Measurements from ENCODE around the gene FNBP1.

The FNBP1 gene

DNA sequence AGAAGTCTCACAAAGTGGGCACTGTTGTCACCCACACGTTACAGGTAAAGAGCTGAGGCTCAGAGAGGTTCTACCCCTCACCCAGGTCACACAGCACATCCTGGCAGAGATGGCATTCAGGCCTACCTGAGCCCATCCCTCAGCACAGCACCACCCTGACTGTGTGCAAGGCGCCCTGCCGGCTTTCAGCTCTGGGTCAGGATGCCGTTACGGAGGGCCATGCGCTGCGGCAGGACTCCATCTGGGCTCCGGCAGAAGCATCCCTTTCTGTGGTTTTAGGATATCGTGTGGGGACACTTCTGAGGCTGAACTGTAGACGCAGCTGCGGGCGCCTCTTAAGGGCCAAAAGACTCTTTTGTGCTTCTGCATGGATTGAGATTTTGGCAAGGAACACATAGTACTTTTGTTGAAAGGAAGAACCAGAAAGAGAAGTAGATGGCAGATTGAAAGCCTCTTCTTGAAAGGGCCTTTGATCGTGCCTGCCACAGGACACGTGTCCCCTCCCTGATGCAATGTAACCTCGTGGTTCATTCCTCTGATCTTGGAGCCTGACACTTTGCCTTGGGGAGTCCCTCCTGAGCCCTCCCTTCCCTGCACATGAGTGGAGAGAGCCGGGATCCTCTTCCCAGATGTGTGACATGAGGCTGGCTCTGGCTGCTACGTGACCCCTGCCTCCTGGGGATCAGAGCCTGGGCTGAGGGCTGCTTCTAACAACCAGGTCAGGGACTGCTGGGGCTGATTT, 176.4 kb downstream of the FNBP1 start:
- no peak; the same call in 2 of the 3 replicates for ATAC-seq
- no peak for TF ChIP-seq SNAI2 (CRISPR knock-in tag; IDR thresholded peaks at IDR 0.05)
- no peak for TF ChIP-seq TCF4 (CRISPR knock-in tag; IDR thresholded peaks at IDR 0.05; ENCODE audit: borderline replicate concordance)
- TF ChIP-seq ZC3H10 (CRISPR knock-in tag; IDR thresholded peaks at IDR 0.05): no peak
- no peak for TF ChIP-seq PATZ1 (CRISPR knock-in tag; IDR thresholded peaks at IDR 0.05; ENCODE audit: borderline replicate concordance)
- no peak for TF ChIP-seq CREB5 (CRISPR knock-in tag; IDR thresholded peaks at IDR 0.05; ENCODE audit: low read depth)
- no peak for TF ChIP-seq RARB (CRISPR knock-in tag; IDR thresholded peaks at IDR 0.05)
- TF ChIP-seq PPARA (CRISPR knock-in tag; IDR thresholded peaks at IDR 0.05; ENCODE audit: borderline replicate concordance): no peak
- no peak for TF ChIP-seq ZFP30 (CRISPR knock-in tag; IDR thresholded peaks at IDR 0.05)
- TF ChIP-seq ESRRG (CRISPR knock-in tag; IDR thresholded peaks at IDR 0.05): no peak
- TF ChIP-seq POU6F1 (CRISPR knock-in tag; IDR thresholded peaks at IDR 0.05; ENCODE audit: borderline replicate concordance, low read depth): no peak
- TF ChIP-seq OSR1 (CRISPR knock-in tag; IDR thresholded peaks at IDR 0.05): no peak
- TF ChIP-seq, protein P1, sequence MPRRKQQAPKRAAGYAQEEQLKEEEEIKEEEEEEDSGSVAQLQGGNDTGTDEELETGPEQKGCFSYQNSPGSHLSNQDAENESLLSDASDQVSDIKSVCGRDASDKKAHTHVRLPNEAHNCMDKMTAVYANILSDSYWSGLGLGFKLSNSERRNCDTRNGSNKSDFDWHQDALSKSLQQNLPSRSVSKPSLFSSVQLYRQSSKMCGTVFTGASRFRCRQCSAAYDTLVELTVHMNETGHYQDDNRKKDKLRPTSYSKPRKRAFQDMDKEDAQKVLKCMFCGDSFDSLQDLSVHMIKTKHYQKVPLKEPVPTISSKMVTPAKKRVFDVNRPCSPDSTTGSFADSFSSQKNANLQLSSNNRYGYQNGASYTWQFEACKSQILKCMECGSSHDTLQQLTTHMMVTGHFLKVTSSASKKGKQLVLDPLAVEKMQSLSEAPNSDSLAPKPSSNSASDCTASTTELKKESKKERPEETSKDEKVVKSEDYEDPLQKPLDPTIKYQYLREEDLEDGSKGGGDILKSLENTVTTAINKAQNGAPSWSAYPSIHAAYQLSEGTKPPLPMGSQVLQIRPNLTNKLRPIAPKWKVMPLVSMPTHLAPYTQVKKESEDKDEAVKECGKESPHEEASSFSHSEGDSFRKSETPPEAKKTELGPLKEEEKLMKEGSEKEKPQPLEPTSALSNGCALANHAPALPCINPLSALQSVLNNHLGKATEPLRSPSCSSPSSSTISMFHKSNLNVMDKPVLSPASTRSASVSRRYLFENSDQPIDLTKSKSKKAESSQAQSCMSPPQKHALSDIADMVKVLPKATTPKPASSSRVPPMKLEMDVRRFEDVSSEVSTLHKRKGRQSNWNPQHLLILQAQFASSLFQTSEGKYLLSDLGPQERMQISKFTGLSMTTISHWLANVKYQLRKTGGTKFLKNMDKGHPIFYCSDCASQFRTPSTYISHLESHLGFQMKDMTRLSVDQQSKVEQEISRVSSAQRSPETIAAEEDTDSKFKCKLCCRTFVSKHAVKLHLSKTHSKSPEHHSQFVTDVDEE (CRISPR knock-in tag; IDR thresholded peaks at IDR 0.05): no peak
- no peak for TF ChIP-seq ZFP3 (CRISPR knock-in tag; IDR thresholded peaks at IDR 0.05)
- TF ChIP-seq GLIS3 (CRISPR knock-in tag; IDR thresholded peaks at IDR 0.05): no peak
- no peak for TF ChIP-seq ZNF8 (CRISPR knock-in tag; IDR thresholded peaks at IDR 0.05)
- no peak for TF ChIP-seq BACH2 (CRISPR knock-in tag; IDR thresholded peaks at IDR 0.05; ENCODE audit: borderline replicate concordance)
- no peak for TF ChIP-seq ISL1 (CRISPR knock-in tag; IDR thresholded peaks at IDR 0.05)

DNA sequence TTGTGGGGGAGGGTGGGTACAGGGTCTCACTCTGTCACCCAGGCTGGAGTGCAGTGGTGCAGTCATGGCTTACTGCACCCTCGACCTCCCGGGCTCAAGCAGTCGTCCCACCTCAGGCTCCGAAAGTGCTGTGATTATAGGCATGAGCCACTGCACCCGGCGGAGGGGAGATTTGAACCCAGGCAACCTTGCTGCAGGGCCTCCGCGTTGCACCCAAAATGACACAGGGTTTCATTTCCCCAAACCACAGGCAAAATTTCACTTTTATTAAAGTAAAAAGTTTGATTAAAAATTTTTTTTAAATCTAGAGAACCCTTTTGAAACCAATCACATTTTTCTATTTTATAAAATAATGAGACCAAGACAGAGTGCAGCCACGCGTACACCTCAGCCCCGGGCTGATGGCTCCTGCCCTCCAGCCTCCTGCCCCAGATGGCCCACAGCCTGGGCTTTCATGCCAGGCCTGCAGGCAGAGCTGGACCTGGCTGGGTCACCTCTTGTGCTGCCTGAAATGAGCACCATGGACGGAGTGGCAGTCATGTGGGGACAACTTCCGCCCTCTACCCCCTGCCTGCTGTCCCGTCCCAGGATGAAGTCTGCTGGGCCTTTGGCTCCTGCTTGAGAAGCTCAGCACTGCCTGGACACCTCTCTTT, 177.2 kb downstream of the FNBP1 start:
- no peak for ATAC-seq
- no peak for TF ChIP-seq PATZ1 (CRISPR knock-in tag; IDR thresholded peaks at IDR 0.05; ENCODE audit: borderline replicate concordance)
- TF ChIP-seq PPARA (CRISPR knock-in tag; IDR thresholded peaks at IDR 0.05; ENCODE audit: borderline replicate concordance): no peak
- no peak for TF ChIP-seq ZFP30 (CRISPR knock-in tag; IDR thresholded peaks at IDR 0.05)
- TF ChIP-seq OSR1 (CRISPR knock-in tag; IDR thresholded peaks at IDR 0.05): no peak
- TF ChIP-seq ZNF8 (CRISPR knock-in tag; IDR thresholded peaks at IDR 0.05): no peak
- TF ChIP-seq CSRNP3 (CRISPR knock-in tag; IDR thresholded peaks at IDR 0.05): no peak
- no peak for TF ChIP-seq CSDC2 (CRISPR knock-in tag; IDR thresholded peaks at IDR 0.05)
- TF ChIP-seq, protein P1 (CRISPR knock-in tag; IDR thresholded peaks at IDR 0.05): no peak

Data from SK-N-SH treated with all-trans-retinoic acid at 6 μM for 48 hours (cell line).